HG03159 (cell line): ENCODE measurements around the gene SNHG17.

Source experiments
- ATAC-seq: cut with Tn5 transposase; IDR thresholded peaks from one replicate; pipeline ENCODE4 v1.9.1; 2021; ENCODE audit warnings: mild to moderate bottlenecking, moderate library complexity; ENCODE audit not compliant: unreplicated experiment

Gene SNHG17

DNA sequence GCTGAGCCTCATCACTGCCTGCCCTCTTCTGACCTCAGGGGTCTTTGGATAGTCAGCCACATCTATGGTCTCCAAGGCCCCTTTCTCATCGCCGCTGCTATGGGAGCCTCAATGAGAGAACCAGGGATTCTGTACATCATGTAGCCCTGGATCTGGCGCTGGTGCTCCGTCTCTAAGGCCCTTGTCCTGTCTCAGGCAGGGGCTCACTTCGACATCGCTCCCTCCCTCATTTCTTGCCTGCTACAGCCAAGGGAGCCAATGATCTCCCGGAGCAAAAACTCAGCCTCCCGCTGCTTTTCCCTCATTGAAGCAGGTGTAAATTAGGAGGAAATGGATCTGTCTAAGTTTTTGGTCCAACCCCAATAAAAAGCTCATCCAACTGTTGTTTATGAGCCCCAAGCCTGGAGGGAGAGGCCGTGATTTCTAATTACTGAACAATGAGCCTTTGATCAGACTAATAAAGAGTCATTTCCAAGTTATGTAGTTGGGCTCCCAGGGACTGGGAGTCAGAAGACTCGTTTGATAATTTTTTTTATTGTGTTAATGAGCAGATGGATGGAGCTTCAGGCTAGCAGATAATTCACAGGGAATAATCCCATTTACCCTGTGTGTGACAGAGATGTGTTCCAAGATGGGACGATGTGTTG lies 58.0 kb downstream of the SNHG17 start:
- no peak for ATAC-seq

DNA sequence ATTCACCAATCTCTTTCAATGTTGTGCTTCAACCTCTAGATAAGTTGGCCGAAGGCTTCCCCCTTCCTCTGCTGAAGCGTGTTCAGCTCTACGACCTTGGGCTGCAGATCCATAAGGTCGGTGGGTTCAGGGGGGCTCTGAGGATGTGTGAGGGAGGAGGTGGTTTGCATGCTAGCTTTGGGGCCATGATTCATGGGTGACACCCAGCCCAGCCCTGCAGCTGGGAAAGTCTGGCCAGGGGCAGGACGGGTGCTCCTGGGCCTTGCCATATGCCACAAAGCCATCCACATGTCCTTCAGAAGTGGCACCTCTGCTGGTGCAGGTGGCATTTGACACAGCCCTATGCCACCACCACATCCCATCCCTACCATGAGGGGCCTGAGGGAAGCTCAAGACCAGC lies 61.2 kb downstream of the SNHG17 start:
- ATAC-seq, result no peak

DNA sequence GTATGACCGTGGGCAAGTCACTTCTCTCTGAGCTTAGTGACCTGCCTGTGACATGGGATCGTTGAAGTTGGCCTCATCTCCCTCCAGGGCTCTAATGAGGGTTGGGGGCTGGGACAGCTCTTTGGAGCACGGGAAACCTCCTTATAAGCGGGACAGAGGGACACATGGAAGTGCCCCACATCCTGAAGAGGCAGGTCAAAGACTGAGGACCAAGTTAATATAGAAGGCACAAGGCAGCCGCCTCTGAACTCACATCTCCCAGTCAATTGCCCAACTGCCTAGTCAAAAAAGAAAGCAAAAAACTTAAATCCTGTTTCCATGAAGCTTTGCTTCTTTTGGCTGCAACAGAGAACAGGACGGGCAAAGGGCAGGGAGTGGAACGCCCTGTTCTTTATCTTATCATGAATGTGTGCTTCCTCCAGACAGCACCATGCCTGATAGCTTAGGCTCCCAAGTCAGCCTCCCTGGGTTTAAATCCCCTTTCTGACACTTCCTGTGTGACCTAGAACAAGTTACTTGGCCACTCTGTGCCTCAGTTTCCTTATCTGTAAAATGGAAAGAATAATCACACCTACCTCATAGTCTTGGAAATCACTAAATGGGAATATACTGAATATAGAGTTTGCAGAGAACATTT lies 61.8 kb downstream of the SNHG17 start:
- no peak for ATAC-seq

DNA sequence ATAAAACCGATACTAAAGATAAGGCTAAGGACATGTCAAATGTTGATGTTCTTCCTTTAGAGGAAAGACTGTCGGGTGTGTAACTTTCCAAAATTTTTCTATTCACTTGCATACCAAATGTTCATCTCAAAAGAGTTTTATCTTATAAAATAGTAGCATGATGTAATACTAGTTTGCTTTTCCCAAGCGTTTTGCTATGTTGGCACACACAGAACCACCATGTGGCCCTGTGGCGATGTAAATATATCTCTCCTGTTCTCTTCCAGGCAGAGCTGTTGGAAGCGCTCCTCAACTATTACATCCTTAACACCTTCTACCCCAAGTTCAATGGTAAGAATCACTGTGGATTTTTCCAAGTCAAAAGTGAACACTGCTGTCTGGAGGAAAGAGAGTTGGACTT lies 62.3 kb downstream of the SNHG17 start:
- ATAC-seq, result no peak
